HepG2 (cell line): ENCODE results near the gene PACC1. TPM values are rescaled to one million over a fixed set of nuclear protein-coding genes. Genes with fewer than 3 reads are reported as not detected.
A peak's percentile ranks its signal among the peaks of the same experiment; 100 is the strongest.

Experiments used
- ATAC-seq: fragments of 200-7000 bp; cut with Tn5 transposase; 3 replicates; pipeline ENCODE4 v1.9.1; 2020; ENCODE audit warnings: mild to moderate bottlenecking, moderate library complexity
- BruUV-seq: library from RNA; stranded (reverse); fragments of 400-500 nt; replicated peaks from 2 replicates; lab custom pipeline; 2021; lab: Mats Ljungman, UMichigan
- CTCF ChIA-PET: fragments of 300-600 bp; formaldehyde crosslinking; extraction: SDS; loops from one replicate; lab custom pipeline; 2021; ENCODE audit warnings: low total read pairs, inconsistent platforms, low intra/inter-chr PET ratio; lab: Yijun Ruan, JAX
- POLR2A ChIA-PET: fragments of 350-600 bp; sonication (Branson Sonifier 250); formaldehyde crosslinking; loops from one replicate; lab custom pipeline; 2020; ENCODE audit warnings: antibody characterized with exemption, inconsistent platforms; lab: Yijun Ruan, JAX
- DNase-seq: peaks from one replicate; pipeline ENCODE4 v3.0.0-alpha.2; 2015; ENCODE audit warnings: low spot score
- FAIRE-seq: peaks from 3 replicates; lab custom pipeline; 2011; peaks lifted over from hg19 to GRCh38; lab: Jason Lieb, UNC
- H2AFZ ChIP-seq: one replicate; pipeline ENCODE4 v1.6.1; 2011; ENCODE audit warnings: low read length, inconsistent platforms
- H3K27ac ChIP-seq: fragments of 300-600 bp; 3 replicates; pipeline ENCODE4 v1.8.0; 2011; ENCODE audit warnings: mixed run types, mild to moderate bottlenecking, mixed read lengths, low read length, inconsistent platforms; ENCODE audit not compliant: insufficient read depth; ENCODE audit errors: extremely low read length
- H3K27me3 ChIP-seq, 2 experiments: fragments of 200-600 bp in 1 of 2; 2 replicates in 1 of 2; 3 replicates in 1 of 2; pipeline versions ENCODE4 v1.6.0 to v1.8.0; 2011; ENCODE audit warnings: low read length in 2 of 2, mild to moderate bottlenecking in 2 of 2, moderate library complexity in 2 of 2, inconsistent platforms in 1 of 2; ENCODE audit not compliant: insufficient read depth in 2 of 2, control insufficient read depth in 1 of 2
- H3K36me3 ChIP-seq, 2 experiments: fragments of 200-600 bp in 1 of 2; replicated peaks in 1 of 2; 2 replicates in 1 of 2; 3 replicates in 1 of 2; pipeline versions ENCODE4 v1.5.1 to v1.8.0; 2011; ENCODE audit warnings: low read length in 2 of 2, inconsistent platforms in 1 of 2; ENCODE audit not compliant: insufficient read depth in 2 of 2, control insufficient read depth in 1 of 2
- H3K4me1 ChIP-seq: 2 replicates; pipeline ENCODE4 v1.5.1; 2012; ENCODE audit warnings: low read length, inconsistent platforms; ENCODE audit not compliant: insufficient read depth
- H3K4me2 ChIP-seq: 2 replicates; pipeline ENCODE4 v1.6.0; 2011; ENCODE audit warnings: low read depth, low read length, inconsistent platforms
- H3K4me3 ChIP-seq, 3 experiments: fragments of 200-600 bp in 1 of 3; sonication (generic), shearing (Covaris generic) in 1 of 3; replicated peaks in 1 of 3; 2 replicates each; pipeline ENCODE4 v1.5.1; 2011 to 2016; ENCODE audit warnings: low read length in 3 of 3, inconsistent platforms in 2 of 3, low read depth in 2 of 3, mild to moderate bottlenecking in 2 of 3, control low read depth in 1 of 3, mixed read lengths in 1 of 3; ENCODE audit not compliant: insufficient read depth in 1 of 3
- H3K79me2 ChIP-seq: one replicate; pipeline ENCODE4 v1.6.1; 2011; ENCODE audit warnings: low read length, inconsistent platforms; ENCODE audit not compliant: insufficient read depth
- H3K9ac ChIP-seq: 2 replicates; pipeline ENCODE4 v1.6.0; 2011; ENCODE audit warnings: mild to moderate bottlenecking, low read depth, low read length, inconsistent platforms; ENCODE audit not compliant: insufficient read depth
- H3K9me3 ChIP-seq: 2 replicates; pipeline ENCODE4 v1.5.1; 2012; ENCODE audit warnings: mild to moderate bottlenecking, low read length
- H4K20me1 ChIP-seq: 2 replicates; pipeline ENCODE4 v1.6.0; 2011; ENCODE audit warnings: inconsistent platforms, mild to moderate bottlenecking, low read length, moderate library complexity; ENCODE audit not compliant: insufficient read depth
- MNT ChIP-seq: fragments of 450-650 bp; IDR thresholded peaks from 2 replicates; pipeline ENCODE4 v1.6.1; 2016
- ZNF136 ChIP-seq: sonication (generic); formaldehyde crosslinking; IDR thresholded peaks from 2 replicates; pipeline ENCODE4 v1.8.1; 2022; ENCODE audit warnings: low read depth, mild to moderate bottlenecking, moderate library complexity, missing genetic modification reagents
- ZNF770 ChIP-seq: sonication (generic); formaldehyde crosslinking; IDR thresholded peaks from 2 replicates; pipeline ENCODE4 v1.5.0; 2020; ENCODE audit warnings: mild to moderate bottlenecking, missing genetic modification reagents
- ZSCAN5A ChIP-seq: sonication (generic); formaldehyde crosslinking; IDR thresholded peaks from 2 replicates; pipeline ENCODE4 v1.8.0; 2022; ENCODE audit warnings: mild to moderate bottlenecking, missing genetic modification reagents, borderline replicate concordance
- WGBS: methylation state at CpG from one replicate; pipeline ENCODE4 v1.1.6; 2017; ENCODE audit warnings: low lambda C conversion rate; 5-methylcytosine and 5-hydroxymethylcytosine counted together
- in situ Hi-C: cut with HindIII; loops from 2 replicates; pipeline ENCODE4 v1.10.0; 2017; ENCODE audit warnings: low pct_unique_long_range_greater_than_20kb; ENCODE audit not compliant: extremely low pct_ligation_motif_present
- intact Hi-C: fragments of 100-400 bp; cut with micrococcal nuclease; formaldehyde crosslinking; loops from one replicate; pipeline ENCODE4 v1.10.0; 2022; ENCODE audit not compliant: unreplicated experiment
- polyA plus RNA-seq, 8 experiments: library from polyadenylated mRNA; depleted of rRNA in 3 of 8; stranded (reverse) in 7 of 8; unstranded in 1 of 8; fragments of >200 nt; fragmentation: Illumina TruSeq in 4 of 8; extraction: Trizol in 4 of 8; gene quantifications; 2 replicates each; pipeline versions ENCODE4 v1.2.1 to v1.2.3, GENCODE V29; 2011 to 2016; ENCODE audit warnings: low read depth in 4 of 8, missing spikeins in 1 of 8, mixed read lengths in 1 of 8; ENCODE audit not compliant: insufficient read depth in 1 of 8
- total RNA-seq, 5 experiments: library from RNA; depleted of rRNA; stranded (reverse); fragments of >200 nt; fragmentation: Illumina TruSeq; extraction: Trizol; gene quantifications; 2 replicates each; pipeline ENCODE4 v1.2.3, GENCODE V29; 2016; ENCODE audit warnings: low read depth in 1 of 5

PACC1 gene
- total and polyA plus RNA-seq, 2 of the 13 experiments (the other 11 are each of a cell fraction or from before 2014, with no cell fraction given), result 9.4 to 10.7 TPM

GRCh38 chr1:212461916-212462660, 47.4 kb upstream of the PACC1 start (continued):
- TF ChIP-seq ZNF136 (CRISPR knock-in tag) (no peak), ZSCAN5A (CRISPR knock-in tag) (no peak)

GRCh38 chr1:212460376-212460775, 45.7 kb upstream of the PACC1 start:
- no peak for ATAC-seq
- Histone ChIP-seq H2AFZ (no peak overlapping the region), H4K20me1 (no peaks in the 10 kb centered on the region), H3K9me3 (peaks cover 10% of the 10 kb centered on the region; the same call in 1 of the 2 replicates), H3K27ac (no peak overlapping the region), H3K27me3 (peaks cover 0 to 14% of the 10 kb centered on the region in 2 experiments; a peak in 1 of 5 replicates), H3K36me3 (no peaks in the 10 kb centered on the region), H3K4me2 (no peak overlapping the region), H3K4me3 (no peak overlapping the region), H3K79me2 (no peaks in the 10 kb centered on the region), H3K9ac (no peak overlapping the region), H3K4me1 (peaks cover 35% of the 10 kb centered on the region)
- FAIRE-seq, result no peak
- intact Hi-C loops, result no loop called here
- ChIA-PET CTCF (no interaction called here), POLR2A (no interaction called here)
- in situ Hi-C loops, result no loop called here
- 42% methylated on average over 6 of the region's 9 CpGs for WGBS
- BruUV-seq, result no TSS peak
- no peak for DNase-seq
- peak; percentile 94 for TF ChIP-seq MNT
- TF ChIP-seq ZNF770, result no peak
